Left forelimb (tissue), 1 donor: ENCODE measurements around the gene ABCC1.
"Not testable (repeated sequence)": the region's sequence is repeated elsewhere in the genome, so short reads cannot be mapped to it uniquely, and the experiment has no call there.

ENCODE experiments used
- DNase-seq: peaks from one replicate; pipeline ENCODE4 v3.0.0-alpha.2; 2018; ENCODE audit warnings: low spot score

Gene ABCC1

DNA sequence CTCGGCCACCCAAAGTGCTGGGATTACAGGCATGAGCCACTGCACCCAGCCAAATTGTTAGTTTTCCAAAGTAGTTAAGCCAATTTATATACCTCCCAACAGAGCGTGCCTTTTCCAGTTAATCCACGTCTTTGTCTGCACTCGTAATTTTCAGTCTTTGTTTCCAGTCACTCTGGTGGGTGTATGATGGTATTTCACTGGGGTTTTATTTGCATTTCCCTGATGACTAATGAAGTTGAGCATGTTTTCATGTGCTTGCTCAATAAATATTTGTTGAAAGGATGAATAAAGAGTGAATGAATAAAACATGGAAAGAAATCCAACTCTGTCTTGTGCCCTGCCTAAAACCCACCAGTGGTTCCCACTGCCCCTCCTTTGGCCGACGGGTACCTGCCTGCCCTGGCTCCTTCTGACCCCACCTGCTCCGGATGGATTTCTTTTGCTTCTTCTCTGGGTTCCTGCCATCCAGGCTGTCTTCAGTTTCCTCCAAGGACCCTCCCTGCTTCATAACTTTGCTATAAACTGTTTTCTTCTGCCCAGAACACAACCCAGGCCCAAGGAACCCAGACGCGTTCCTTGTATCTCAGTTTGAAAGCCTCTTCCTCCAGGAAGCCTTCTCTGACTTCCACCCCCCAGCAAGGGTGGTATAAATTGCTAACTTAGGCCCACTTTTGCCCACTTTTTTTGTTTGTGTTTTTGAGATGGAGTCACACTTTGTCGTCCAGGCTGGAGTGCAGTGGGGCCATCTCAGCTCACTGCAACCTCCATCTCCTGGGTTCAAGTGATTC, 3.0 kb upstream of the ABCC1 start:
- DNase-seq, result no peak

DNA sequence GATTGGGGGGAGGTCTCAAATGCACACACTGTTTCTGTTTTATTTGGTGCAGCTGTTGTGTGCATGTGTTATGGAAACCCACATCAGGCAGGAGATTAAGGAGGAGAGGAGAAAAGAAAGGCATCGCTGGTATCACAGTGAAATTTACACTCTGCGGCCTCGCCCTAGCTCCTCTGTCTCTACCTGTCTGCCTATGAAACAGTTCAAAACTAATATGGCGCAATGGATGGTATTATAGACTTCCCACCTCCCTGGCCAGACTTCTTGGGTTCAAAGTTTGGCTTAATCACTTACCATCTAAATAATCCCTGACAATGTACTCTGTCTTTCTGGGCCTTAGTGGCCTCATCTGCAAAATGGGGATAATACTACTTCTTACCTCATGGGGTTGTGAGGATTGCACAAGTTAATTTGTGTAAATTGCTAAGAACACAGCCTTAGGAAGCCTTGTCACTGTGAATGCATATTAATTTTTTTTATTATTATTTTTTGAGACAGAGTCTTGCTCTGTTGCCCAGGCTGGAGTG, 1.4 kb upstream of the ABCC1 start:
- no peak for DNase-seq

DNA sequence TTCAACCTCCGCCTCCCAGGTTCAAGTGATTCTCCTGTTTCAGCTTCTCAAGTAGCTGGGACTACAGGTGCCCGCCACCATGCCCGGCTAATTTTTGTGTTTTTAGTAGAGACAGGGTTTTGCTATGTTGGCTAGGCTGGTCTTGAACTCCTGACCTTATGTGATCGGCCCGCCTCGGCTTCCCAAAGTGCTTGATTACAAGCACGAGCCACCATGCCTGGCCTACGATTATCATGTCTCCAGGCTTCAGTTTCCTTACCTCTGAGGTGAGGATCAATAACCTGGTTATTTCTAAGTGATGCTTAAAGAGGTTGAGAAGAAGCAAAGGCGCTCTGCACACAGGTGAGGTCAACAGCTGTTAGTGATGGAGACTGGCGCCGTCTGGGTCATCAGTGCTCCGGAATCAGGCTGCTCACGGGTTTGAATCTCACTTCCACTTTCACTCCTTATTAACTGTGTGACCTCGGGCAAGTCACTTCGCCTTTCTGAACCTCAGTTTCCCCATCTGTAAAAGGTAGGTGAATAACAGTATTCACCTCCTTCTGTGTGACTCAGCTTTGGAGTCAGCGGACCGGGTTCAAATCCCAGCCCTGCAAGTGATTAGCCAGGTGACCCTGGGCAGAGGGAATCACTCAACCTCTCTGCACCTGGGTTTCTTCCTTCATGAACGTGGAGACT, 745 bp upstream of the ABCC1 start:
- no peak for DNase-seq

DNA sequence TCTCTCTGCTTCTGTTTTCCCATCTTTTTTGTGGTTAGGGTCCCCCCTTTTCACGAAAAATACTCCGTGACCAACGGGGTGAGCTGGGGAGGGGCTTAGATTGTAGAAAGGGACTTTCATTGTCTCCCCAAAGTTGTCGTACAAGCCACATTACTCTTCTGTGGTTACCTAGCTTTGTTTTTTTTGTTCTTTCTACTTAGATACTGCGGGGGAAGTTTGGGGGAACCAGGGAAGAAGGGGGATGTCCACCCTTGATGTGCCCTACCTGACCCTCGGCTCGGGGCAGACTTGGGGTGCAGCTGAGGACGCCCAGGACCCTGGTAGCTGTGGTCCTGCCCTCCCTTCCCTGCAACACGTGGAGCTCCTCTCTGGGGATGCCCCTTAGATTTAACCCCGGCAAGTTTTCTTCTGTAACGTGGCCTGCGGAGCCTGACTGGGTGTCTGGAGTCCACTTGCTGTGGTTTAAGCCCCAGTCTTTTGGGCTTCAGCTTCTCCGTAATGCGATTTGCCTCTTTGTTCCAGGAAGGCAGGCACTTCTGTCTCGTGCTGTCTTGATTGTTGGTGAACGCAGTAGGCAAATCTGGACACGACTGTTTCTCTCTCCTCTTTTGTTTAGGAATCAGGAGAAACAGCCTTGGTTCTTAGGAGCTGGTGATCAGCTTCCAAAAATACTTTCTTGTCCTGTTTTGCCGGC, 892 bp downstream of the ABCC1 start:
- no peak for DNase-seq

DNA sequence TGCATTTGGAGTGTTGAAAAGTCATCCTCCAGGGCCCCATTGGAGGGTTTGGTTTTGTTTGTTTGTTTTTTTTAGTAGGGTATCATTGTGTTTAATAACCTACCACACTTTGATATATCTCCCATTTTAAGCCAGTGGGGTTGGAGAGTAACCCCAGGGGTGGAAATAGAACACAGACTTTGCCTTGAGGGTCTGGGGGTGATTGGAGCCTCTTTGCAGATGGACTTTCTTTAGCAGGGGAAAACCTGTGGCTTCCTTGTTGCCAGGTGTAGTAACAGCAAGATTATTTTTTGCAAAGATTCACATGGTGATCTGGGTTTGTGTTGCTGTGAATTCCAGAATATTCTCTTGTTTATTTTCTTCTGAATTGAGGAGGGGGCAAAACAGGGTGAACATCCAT, 1.5 kb downstream of the ABCC1 start:
- DNase-seq, result no peak

DNA sequence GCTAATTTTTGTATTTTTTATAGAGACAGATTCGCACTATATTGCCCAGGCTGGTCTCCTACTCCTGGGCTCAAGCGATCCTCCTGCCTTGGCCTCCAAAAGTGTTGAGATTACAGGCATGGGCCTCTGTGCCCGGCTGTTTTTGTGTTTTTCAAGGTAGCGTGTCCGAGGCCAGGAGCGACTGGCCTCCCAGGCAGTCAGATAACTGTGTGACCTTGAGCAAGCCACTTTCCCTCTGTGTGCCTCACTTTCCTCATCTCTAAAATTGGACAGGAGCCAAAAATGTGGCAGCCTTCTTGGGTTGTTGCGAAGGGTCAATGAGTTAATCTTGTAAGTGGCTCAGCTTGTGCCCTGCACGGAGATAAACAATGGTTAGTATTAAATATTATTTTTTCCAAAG, 2.4 kb downstream of the ABCC1 start:
- DNase-seq, result no peak

DNA sequence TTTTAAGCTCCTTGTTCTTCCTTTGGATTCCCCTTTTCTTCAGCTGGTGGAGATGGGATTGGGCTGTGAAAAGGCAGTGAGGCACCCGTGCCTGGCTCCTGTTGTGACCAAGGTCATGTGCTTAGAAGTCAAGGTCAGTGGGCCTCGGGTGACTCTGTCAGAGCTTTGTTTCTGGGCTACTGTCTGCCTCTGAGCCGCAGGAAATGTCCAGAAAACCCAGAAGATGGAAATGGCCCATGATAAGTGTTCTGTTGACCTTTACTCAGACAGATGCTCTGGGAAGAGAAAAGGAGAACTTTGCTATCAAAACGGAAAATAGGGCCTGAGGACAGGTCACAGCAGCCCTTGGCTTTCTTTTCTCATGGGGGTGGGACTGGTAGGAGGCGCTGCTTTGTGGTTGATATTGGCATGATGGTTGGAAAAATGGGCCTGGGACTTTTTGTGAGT, 2.9 kb downstream of the ABCC1 start:
- no peak for DNase-seq

DNA sequence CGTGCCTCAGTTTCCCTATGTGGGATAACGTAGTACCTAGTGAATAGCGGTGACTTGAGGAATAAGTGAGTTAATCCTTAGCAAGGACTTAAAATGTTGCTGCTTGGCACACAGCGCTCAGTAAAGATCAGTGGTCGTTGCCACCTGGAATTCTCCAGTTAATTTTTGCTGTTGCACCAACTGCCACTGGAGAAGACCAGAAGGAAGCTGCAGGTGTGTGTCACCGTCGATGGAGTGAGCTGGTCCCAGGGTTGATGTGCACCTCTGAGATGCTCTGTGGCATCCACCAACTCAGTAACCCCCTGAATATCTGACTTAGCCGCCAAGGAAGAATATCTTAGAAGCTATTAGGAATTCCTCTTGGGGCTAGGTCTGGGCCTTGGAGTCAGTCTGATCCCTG, 4.1 kb downstream of the ABCC1 start:
- no peak for DNase-seq

DNA sequence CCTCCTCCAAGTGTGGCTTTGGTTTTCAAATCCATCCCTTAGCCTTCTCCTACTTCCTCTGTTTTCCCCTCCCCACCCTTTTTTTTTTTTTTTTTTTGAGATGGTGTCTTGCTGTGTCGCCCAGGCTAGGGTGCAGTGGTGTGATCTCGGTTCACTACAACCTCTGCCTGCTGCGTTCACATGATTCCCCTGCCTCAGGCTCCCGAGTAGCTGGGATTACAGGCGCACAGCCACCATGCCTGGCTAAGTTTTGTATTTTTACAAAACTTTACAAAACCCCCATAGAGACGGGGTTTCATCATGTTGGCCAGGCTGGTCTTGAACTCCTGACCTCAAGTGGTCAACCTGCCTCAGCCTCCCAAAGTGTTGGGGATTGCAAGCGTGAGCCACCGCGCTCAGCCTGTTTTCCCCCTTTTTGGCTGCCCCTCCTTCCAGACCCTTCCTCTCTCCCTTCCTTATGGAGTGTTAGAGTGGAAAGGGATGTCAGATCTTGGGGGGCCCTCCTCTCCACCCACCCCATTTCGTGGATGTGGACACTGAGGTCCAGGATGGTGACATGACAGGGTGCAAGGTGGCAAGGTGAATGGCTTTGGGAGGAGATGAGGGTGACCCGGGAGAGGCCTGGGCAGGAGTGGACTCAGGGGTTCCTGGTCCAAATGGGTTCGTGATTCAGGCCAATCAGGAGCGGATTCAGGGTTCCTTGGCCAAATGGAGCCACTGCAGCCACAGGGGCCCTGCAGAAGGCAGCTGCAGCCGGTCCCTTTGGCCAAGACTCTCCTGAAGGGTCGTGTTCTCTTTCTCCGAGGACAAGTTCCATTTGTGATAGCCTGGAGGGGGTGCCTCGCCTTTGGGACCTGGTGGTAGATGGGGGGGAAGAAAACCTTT, 4.8 kb downstream of the ABCC1 start:
- no peak for DNase-seq

DNA sequence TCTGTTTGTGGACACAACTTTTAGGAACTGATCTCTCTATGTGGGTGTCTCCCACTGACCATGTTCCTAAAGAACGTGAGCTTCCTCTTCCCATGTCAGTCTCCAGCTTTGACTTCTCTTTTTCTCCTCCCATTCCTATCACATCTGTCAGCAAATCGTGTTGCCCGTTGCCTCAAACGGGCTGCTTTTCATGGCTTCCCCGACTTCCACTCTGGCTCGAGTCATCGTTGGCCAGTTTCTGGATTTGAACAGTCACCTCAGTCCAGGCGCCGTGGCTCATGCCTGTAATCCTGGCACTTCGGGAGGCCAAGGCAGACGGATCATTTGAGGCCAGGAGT, 5.4 kb downstream of the ABCC1 start:
- no peak for DNase-seq

DNA sequence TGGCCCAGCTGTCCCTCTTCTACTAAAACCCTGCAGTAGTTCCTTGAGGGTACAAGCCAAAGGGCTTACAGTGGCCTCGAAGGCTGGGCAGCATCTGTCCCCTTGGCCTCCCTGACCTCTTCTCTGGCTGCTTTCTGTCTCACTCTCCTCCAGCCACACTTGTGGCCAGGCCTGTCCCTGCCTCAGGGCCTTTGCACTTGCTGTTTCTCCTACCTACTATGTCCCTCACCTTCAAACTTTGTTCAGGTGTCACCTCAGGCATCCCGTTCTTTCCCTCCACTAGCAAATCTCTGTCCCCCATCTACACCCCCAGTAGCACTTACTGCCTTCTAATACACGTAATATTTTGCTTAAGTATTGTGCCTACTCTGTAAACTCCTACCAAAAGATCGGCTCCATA, 6.0 kb downstream of the ABCC1 start:
- no peak for DNase-seq

DNA sequence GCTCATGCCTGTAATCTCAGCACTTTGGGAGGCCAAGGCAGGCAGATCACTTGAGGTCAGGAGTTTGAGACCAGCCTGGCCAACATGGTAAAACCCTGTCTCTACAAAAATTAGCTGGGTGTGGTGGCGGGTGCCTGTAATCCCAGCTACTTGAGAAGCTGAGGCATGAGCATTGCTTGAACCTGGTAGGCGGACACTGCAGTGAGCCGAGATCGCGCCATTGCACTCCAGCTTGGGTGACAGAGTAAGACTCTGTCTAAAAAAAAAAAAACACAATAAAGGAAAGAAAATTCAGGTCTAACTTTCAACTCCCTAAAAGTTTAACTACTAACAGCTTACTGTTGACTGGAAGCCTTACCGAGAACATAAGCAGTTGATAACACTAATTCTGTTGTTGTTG, 6.7 kb downstream of the ABCC1 start:
- DNase-seq, result not testable (repeated sequence)

DNA sequence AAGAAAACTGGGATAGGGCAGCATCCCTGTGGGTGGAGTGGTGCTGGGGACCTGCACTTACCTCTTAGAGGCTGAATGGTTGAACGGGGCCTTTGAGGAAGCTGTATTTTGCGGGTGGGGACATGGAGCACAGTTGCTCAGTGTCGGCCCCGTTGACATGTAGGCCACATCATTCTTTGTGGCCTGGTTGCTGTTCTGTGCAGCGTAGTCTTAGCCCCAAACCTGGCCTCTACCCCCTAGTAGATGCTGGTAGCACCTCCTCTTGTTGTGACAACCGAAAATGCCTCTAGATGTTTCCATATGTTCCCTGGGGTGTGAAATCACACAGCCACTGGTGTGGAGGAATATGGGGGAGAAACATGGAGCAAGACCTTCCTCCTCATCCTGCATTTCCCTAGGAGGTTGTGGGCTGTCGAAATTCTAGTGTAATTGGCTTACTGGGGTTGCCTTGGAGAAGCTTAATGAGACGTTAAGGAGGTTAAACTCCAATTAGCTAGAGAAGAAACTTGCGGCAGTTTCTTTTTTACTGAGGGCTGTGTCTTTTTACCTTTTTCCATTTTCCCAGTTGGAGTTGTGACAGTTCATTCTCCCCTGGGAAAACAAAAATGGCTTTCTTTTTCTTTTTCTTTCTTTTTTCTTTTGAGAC, 9.4 kb downstream of the ABCC1 start:
- no peak for DNase-seq

DNA sequence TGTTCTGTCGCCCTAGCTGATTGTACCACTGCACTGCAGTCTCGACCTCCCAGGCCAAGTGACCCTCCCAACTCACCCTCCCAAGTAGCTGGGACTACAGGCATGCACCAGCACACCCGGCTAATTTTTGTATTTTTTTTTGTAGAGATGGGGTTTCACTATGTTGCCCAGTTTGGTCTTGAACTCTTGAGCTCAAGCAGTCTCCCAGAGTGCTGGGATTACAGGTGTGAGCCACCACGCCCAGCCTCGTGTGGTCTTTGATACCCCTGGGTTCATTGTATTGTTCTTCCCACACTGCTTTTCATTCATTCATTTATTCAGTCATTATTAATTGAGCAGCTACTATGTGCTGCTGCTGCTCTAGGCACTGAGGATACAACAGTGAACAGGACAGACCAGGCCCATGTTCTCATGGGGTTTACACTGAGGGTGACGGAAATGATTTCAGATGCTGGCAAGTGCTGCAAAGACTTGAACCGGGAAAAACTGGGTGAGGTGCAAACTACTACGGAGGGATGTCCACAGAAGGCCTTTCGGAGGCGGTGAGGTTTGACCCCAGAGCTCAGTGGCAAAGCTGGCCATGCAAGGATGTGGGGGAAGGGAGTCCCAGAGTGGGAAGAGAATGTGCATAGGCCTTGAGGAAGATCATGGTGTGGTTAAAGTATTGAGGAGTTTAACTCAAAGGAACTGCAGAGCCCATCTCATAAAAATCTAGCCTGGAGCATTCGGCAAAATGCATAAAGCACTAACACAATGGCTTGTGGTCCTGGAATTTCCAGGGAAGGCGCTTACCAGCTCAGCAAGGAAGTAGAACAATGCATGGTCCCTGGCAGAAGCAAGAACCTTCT, 10.9 kb downstream of the ABCC1 start:
- DNase-seq, result no peak

DNA sequence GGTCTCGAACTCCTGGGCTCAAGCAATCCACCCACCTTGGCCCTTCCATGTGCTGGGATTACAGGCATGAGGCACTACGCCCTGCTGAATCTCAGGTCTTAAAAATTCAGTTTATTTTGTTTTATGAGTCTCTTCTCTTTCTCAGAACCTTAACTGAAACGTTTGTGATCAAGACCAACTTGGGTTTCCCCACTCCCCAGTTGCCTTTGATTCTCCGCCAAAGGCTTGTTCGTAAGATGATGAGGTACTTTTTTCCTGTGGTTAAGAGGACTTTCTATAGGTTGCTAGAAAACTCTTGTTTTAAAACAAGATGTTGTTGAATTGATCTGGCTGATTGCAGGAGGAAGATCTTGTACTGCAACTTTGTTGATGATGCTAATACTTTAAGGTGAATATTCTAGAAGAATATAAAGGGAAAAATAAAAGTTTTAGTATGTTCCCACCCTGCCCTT, 11.7 kb downstream of the ABCC1 start:
- no peak for DNase-seq

DNA sequence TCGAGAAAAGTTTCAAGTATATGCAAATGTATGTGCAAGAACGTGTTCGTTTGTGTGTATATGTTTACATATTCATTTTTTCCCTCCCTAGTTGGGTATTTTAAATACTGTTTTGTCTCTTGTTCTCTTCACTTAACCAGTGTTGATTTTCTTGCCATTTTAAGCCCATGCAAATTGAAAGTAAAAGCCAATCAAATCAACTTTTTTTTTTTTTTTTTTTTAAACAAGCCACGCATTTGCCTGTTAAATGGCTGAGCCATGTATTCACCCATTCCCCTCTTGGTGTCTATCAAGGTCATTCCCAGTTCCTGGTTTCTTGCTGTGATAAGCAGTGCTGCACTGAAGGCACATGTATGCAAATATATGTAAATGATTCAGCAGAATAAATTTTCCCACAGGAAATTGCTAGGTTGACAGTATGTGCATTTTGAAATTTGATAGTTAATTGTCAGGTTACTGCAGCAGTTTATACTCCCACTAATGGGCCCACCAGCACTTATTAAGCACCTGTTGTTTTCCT, 12.2 kb downstream of the ABCC1 start:
- DNase-seq, result no peak

DNA sequence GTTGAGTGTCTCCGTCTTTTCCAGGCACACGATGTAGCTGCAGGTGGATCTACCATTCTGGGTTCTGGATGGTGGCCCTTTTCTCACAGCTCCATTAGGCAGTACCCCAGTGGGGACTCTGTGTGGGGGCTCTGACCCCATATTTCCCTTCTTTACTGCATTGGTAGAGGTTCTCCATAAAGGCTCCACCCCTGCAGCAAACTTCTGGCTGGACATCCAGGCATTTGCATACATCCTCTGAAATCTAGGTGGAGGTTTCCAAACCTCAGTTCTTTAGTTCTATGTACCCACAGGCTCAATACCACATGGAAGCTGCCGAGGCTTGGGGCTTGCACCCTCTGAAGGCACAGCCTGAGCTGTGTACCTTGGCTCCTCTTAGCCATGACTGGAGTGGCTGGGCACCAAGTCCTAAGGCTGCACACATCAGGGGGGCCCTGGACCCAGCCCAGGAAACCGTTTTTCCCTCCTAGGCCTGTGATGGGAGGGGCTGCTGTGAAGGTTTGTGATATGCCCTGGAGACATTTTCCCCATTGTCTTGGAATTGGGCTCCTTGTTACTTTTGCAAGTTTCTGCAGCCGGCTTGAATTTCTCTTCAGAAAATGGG, 14.0 kb downstream of the ABCC1 start:
- no peak for DNase-seq

DNA sequence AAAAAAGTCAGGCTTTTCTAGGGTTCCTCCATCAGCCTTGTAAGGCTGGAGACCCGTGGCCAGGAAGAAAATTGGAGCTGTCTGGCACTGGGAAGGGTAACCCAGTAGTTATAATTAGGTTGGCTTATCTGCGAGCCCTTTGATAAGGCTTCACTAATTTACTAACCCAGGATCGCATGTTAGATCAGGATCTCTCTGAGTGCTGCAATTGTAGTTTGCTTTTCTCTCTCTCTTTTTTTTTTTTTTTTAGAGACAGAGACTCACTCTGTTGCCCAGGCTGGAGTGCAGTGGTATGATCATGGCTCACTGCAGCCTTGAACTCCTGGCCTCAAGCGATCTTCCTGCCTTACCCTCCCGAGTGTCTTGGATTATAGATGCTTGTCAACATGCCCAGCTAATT, 17.0 kb downstream of the ABCC1 start:
- no peak for DNase-seq

DNA sequence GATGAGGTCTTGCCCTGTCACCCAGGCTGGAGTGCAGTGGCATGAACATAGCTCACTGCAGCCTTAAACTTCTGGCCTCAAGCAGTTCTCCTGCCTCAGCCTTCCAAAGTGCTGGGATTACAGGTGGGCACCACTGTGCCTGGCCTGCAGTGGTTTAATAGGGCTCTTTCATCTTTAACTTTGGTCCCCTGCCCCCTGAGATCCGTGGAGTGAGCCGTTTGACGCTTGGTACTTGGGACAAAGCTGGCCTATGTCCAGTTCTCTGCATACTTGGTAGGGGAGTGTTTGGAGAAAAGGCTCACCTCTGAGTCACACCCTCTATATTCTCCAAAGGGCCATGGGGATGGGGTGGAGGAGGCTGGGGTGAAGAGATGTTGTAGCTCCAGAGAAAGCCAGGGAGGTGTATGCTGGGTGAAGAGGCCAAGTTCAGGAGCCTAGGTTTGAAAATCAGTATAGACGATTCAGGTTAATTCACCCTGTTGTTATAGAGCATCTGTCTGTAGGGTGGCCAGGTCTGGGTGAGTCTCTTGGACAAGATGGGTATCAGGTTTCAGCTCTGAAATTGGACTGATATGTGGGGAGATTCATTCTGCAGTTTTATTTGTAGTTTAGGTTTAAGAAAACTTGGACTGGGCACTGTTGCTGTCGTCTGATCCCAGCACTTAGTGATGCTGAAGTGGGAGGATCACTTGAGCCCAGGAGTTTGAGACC, 17.6 kb downstream of the ABCC1 start:
- DNase-seq, result no peak
